Bronchial epithelial cell (primary cell): ENCODE measurements around the gene BAX. TPM values are rescaled to one million over a fixed set of nuclear protein-coding genes. Genes with fewer than 3 reads are reported as not detected.

Experiments used
- DNase-seq: peaks from one replicate; pipeline ENCODE4 v3.0.0-alpha.2; 2010; ENCODE audit warnings: low read depth
- FAIRE-seq: peaks from 2 replicates; lab custom pipeline; 2011; peaks lifted over from hg19 to GRCh38; lab: Jason Lieb, UNC
- H3K27me3 ChIP-seq: 2 replicates; pipeline ENCODE4 v1.5.1; 2011; ENCODE audit warnings: low read length; ENCODE audit not compliant: control insufficient read depth, insufficient read depth
- H3K36me3 ChIP-seq: 2 replicates; pipeline ENCODE4 v1.5.1; 2011; ENCODE audit warnings: low read length; ENCODE audit not compliant: control insufficient read depth, insufficient read depth
- H3K4me3 ChIP-seq: 2 replicates; pipeline ENCODE4 v1.5.1; 2011; ENCODE audit warnings: mild to moderate bottlenecking, low read depth, low read length, control low read depth
- CTCF ChIP-seq: IDR thresholded peaks from 2 replicates; pipeline ENCODE4 v1.5.1; 2011; ENCODE audit warnings: mild to moderate bottlenecking, moderate library complexity, low read length, control low read depth, inconsistent platforms; ENCODE audit not compliant: insufficient read depth, severe bottlenecking
- total RNA-seq: library from RNA; depleted of rRNA; stranded (reverse); fragments of >200 nt; gene quantifications from 2 replicates; pipeline ENCODE4 v1.2.1, GENCODE V29; 2014

Gene BAX
- total RNA-seq, 1 donor from 2014 or later, result 64.8 TPM

- Histone ChIP-seq H3K36me3 (peaks cover 38% of the 10 kb centered on the region), H3K4me3 (no peak overlapping the region), H3K27me3 (no peaks in the 10 kb centered on the region)
- DNase-seq (no peak), FAIRE-seq (no peak)
- TF ChIP-seq CTCF, result no peak
Measured at GRCh38 chr19:49006905-49007304, 52.2 kb downstream of the BAX start.

GRCh38 chr19:49009828-49010227 lies 55.2 kb downstream of the BAX start:
- Histone ChIP-seq H3K4me3 (no peak overlapping the region), H3K27me3 (no peaks in the 10 kb centered on the region), H3K36me3 (peaks cover 28% of the 10 kb centered on the region)
- TF ChIP-seq CTCF, result no peak
- FAIRE-seq (no peak), DNase-seq (no peak)

- DNase-seq (no peak), FAIRE-seq (no peak)
- Histone ChIP-seq H3K27me3 (no peaks in the 10 kb centered on the region), H3K4me3 (no peak overlapping the region), H3K36me3 (peaks cover 24% of the 10 kb centered on the region)
- TF ChIP-seq CTCF, result no peak
Measured at GRCh38 chr19:49010453-49010852, 55.8 kb downstream of the BAX start.

GRCh38 chr19:49011194-49011593 lies 56.5 kb downstream of the BAX start:
- no peak for TF ChIP-seq CTCF
- H3K27me3 ChIP-seq, result no peaks in the 10 kb centered on the region
- peaks cover 23% of the 10 kb centered on the region for H3K36me3 ChIP-seq
- no peak overlapping the region for H3K4me3 ChIP-seq
- no peak for DNase-seq
- FAIRE-seq, result no peak

Other genes with a start within 250 kb of the BAX start
- 0.13 and 0.26 TPM in 2 replicates for gene MAMSTR, start 235.2 kb upstream of the BAX start, total RNA-seq
- 2.4 and 2.9 TPM in 2 replicates for gene RASIP1, start 214.3 kb upstream of the BAX start, total RNA-seq
- 0.26 and 2.3 TPM in 2 replicates for gene IZUMO1, start 208.0 kb upstream of the BAX start, total RNA-seq
- 12.1 and 16.9 TPM in 2 replicates for gene FUT1, start 202.2 kb upstream of the BAX start, total RNA-seq
- not detected in 2 replicates for gene FGF21, start 199.4 kb upstream of the BAX start, total RNA-seq
- 14.0 and 21.3 TPM in 2 replicates for gene BCAT2, start 143.8 kb upstream of the BAX start, total RNA-seq
- 1.3 and 1.9 TPM in 2 replicates for gene HSD17B14, start 118.4 kb upstream of the BAX start, total RNA-seq
- gene PLEKHA4, start 86.3 kb upstream of the BAX start, total RNA-seq, result 0.79 and 2.2 TPM in 2 replicates
- 118 and 168 TPM in 2 replicates for gene PPP1R15A, start 82.5 kb upstream of the BAX start, total RNA-seq
- not detected in 2 replicates for gene TULP2, start 56.1 kb upstream of the BAX start, total RNA-seq
- 88.2 and 91.7 TPM in 2 replicates for gene NUCB1, start 54.6 kb upstream of the BAX start, total RNA-seq
- 9.2 and 10.8 TPM in 2 replicates for gene DHDH, start 21.2 kb upstream of the BAX start, total RNA-seq
- gene FTL, start 10.4 kb downstream of the BAX start, total RNA-seq, result 787 and 1,701 TPM in 2 replicates
- gene GYS1, start 38.4 kb downstream of the BAX start, total RNA-seq, result 25.5 and 28.9 TPM in 2 replicates
- gene RUVBL2, start 39.0 kb downstream of the BAX start, total RNA-seq, result 154 and 267 TPM in 2 replicates
- gene LHB, start 62.2 kb downstream of the BAX start, total RNA-seq, result 0.38 TPM in 1 of 2 replicates, not detected in the other
- not detected in 2 replicates for gene CGB3, start 69.5 kb downstream of the BAX start, total RNA-seq
- gene CGB2, start 77.0 kb downstream of the BAX start, total RNA-seq, result not detected in 2 replicates
- not detected in 2 replicates for gene CGB1, start 82.0 kb downstream of the BAX start, total RNA-seq
- gene CGB5, start 89.0 kb downstream of the BAX start, total RNA-seq, result 0.26 and 0.64 TPM in 2 replicates
- 0.26 TPM in 1 of 2 replicates, not detected in the other for gene CGB8, start 94.2 kb downstream of the BAX start, total RNA-seq
- gene CGB7, start 102.9 kb downstream of the BAX start, total RNA-seq, result 1.1 and 1.2 TPM in 2 replicates
- 3.2 and 9.9 TPM in 2 replicates for gene NTF4, start 109.9 kb downstream of the BAX start, total RNA-seq
- not detected in 2 replicates for gene KCNA7, start 117.8 kb downstream of the BAX start, total RNA-seq
- 74.5 and 126 TPM in 2 replicates for gene SNRNP70, start 130.6 kb downstream of the BAX start, total RNA-seq
- gene LIN7B, start 159.5 kb downstream of the BAX start, total RNA-seq, result 3.2 and 6.5 TPM in 2 replicates
- gene C19orf73, start 164.3 kb downstream of the BAX start, total RNA-seq, result 0.53 and 1.9 TPM in 2 replicates
- gene PPFIA3, start 164.7 kb downstream of the BAX start, total RNA-seq, result 1.3 and 2.2 TPM in 2 replicates
- not detected in 2 replicates for gene HRC, start 200.5 kb downstream of the BAX start, total RNA-seq
- 11.1 and 18.6 TPM in 2 replicates for gene TRPM4, start 202.9 kb downstream of the BAX start, total RNA-seq